ENCODE measurements around the gene RANBP3.

GRCh38 chr19:5929179-5929578, 48.8 kb downstream of the RANBP3 start:
- TF ChIP-seq CTCF (IDR thresholded peaks at IDR 0.05) (no peak), POLR2A (IDR thresholded peaks at IDR 0.05) (no peak)
